ENCODE results near the gene TTC23.

TTC23 gene

DNA sequence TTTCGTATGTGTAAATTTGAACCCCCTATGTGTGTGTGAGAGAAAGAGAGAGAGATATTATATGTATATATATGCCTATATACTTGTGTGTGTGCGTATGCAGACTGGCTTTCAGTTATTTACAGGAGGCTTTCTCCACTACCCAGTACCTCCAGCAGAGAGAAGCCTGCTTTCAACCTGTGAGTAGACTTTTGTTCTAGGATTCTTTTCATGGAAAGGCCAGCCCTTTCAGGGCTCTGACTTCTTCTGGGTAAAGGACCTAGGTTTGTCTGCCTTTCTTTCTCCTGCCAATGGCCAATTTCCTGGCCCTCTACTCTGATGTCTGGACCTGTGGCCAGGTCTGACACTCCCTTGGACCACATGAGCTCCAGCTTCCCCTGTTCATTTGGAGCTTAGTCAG, 25.7 kb upstream of the TTC23 start:
- Histone ChIP-seq H3K9ac (ENCODE audit: low read length) (no peak overlapping the region), H3K4me3 (ENCODE audit: low read length) (no peak overlapping the region), H3K4me2 (ENCODE audit: low read depth, low read length) (no peak overlapping the region), H3F3A (ENCODE audit: insufficient read depth, low read length) (no peaks in the 10 kb centered on the region; the same call in 1 of the 2 replicates), H3K9me3 (replicated peaks; ENCODE audit: insufficient read depth, low read length) (no peaks in the 10 kb centered on the region), H3K36me3 (replicated peaks; ENCODE audit: insufficient read depth, low read length) (no peaks in the 10 kb centered on the region), H3K27ac (ENCODE audit: low read length) (no peak overlapping the region), H3K27me3 (replicated peaks; ENCODE audit: insufficient read depth, low read length) (no peaks in the 10 kb centered on the region), H4K20me1 (ENCODE audit: insufficient read depth, low read length) (no peaks in the 10 kb centered on the region), H3K79me2 (ENCODE audit: low read length) (no peaks in the 10 kb centered on the region), H3K9me2 (replicated peaks; ENCODE audit: insufficient read depth, low read length) (no peaks in the 10 kb centered on the region), H2AFZ (ENCODE audit: low read length) (no peak overlapping the region), H3K4me1 (ENCODE audit: low read length) (0 out of 2 replicates have a peak, but pooled peaks cover 13% of the 10 kb centered on the region)
- DNase-seq: no peak
- TF ChIP-seq EZH2 (optimal IDR thresholded peaks at IDR 0.05; ENCODE audit: low read depth, low read length) (no peak), EZH2phosphoT487 (IDR thresholded peaks at IDR 0.05; ENCODE audit: low read length) (no peak)
- TF ChIP-seq, protein P1, sequence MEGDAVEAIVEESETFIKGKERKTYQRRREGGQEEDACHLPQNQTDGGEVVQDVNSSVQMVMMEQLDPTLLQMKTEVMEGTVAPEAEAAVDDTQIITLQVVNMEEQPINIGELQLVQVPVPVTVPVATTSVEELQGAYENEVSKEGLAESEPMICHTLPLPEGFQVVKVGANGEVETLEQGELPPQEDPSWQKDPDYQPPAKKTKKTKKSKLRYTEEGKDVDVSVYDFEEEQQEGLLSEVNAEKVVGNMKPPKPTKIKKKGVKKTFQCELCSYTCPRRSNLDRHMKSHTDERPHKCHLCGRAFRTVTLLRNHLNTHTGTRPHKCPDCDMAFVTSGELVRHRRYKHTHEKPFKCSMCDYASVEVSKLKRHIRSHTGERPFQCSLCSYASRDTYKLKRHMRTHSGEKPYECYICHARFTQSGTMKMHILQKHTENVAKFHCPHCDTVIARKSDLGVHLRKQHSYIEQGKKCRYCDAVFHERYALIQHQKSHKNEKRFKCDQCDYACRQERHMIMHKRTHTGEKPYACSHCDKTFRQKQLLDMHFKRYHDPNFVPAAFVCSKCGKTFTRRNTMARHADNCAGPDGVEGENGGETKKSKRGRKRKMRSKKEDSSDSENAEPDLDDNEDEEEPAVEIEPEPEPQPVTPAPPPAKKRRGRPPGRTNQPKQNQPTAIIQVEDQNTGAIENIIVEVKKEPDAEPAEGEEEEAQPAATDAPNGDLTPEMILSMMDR (IDR thresholded peaks at IDR 0.05; ENCODE audit: low read length): no peak

- Histone ChIP-seq H3K9ac (ENCODE audit: low read length) (no peak overlapping the region), H2AFZ (ENCODE audit: low read length) (no peak overlapping the region), H3K4me3 (ENCODE audit: low read length) (no peak overlapping the region)
Measured at GRCh38 chr15:99273801-99274200, 24.4 kb upstream of the TTC23 start.

GRCh38 chr15:99268431-99268830, 19.1 kb upstream of the TTC23 start:
- Histone ChIP-seq H3K4me1 (ENCODE audit: low read length) (no peaks in the 10 kb centered on the region), H3K79me2 (ENCODE audit: low read length) (no peaks in the 10 kb centered on the region), H3K4me2 (ENCODE audit: low read depth, low read length) (no peak overlapping the region), H3K4me3 (ENCODE audit: low read length) (no peak overlapping the region), H3K27me3 (replicated peaks; ENCODE audit: insufficient read depth, low read length) (no peaks in the 10 kb centered on the region), H3K36me3 (replicated peaks; ENCODE audit: insufficient read depth, low read length) (no peaks in the 10 kb centered on the region), H4K20me1 (ENCODE audit: insufficient read depth, low read length) (no peaks in the 10 kb centered on the region), H3K9me3 (replicated peaks; ENCODE audit: insufficient read depth, low read length) (no peaks in the 10 kb centered on the region), H2AFZ (ENCODE audit: low read length) (no peak overlapping the region), H3K9ac (ENCODE audit: low read length) (no peak overlapping the region), H3K9me2 (replicated peaks; ENCODE audit: insufficient read depth, low read length) (no peaks in the 10 kb centered on the region), H3K27ac (ENCODE audit: low read length) (no peak overlapping the region), H3F3A (ENCODE audit: insufficient read depth, low read length) (no peaks in the 10 kb centered on the region)
- TF ChIP-seq, protein P1 (IDR thresholded peaks at IDR 0.05; ENCODE audit: low read length): no peak
- TF ChIP-seq EZH2phosphoT487 (IDR thresholded peaks at IDR 0.05; ENCODE audit: low read length) (no peak), EZH2 (optimal IDR thresholded peaks at IDR 0.05; ENCODE audit: low read depth, low read length) (no peak)
- DNase-seq: no peak

More at GRCh38 chr15:99273801-99274200, 24.4 kb upstream of the TTC23 start:
- no peak for DNase-seq
- H3K79me2 ChIP-seq (ENCODE audit: low read length): no peaks in the 10 kb centered on the region
- no peaks in the 10 kb centered on the region for H3K9me2 ChIP-seq (replicated peaks; ENCODE audit: insufficient read depth, low read length)
- no peaks in the 10 kb centered on the region for H3F3A ChIP-seq (ENCODE audit: insufficient read depth, low read length)
- no peaks in the 10 kb centered on the region for H3K27me3 ChIP-seq (replicated peaks; ENCODE audit: insufficient read depth, low read length)
- TF ChIP-seq, protein P1 (IDR thresholded peaks at IDR 0.05; ENCODE audit: low read length): no peak
- TF ChIP-seq EZH2phosphoT487 (IDR thresholded peaks at IDR 0.05; ENCODE audit: low read length) (no peak), EZH2 (optimal IDR thresholded peaks at IDR 0.05; ENCODE audit: low read depth, low read length) (no peak)
- H3K36me3 ChIP-seq (replicated peaks; ENCODE audit: insufficient read depth, low read length): no peaks in the 10 kb centered on the region
- no peaks in the 10 kb centered on the region for H3K9me3 ChIP-seq (replicated peaks; ENCODE audit: insufficient read depth, low read length)
- H3K4me2 ChIP-seq (ENCODE audit: low read depth, low read length): no peak overlapping the region
- H3K27ac ChIP-seq (ENCODE audit: low read length): no peak overlapping the region
- no peaks in the 10 kb centered on the region for H4K20me1 ChIP-seq (ENCODE audit: insufficient read depth, low read length)
- H3K4me1 ChIP-seq (ENCODE audit: low read length): 0 out of 2 replicates have a peak, but pooled peaks cover 5% of the 10 kb centered on the region

All from MM.1S (cell line).